Activated CD4-positive, alpha-beta T cell treated with anti-CD3 and anti-CD28 coated beads for 36 hours (primary cell): ENCODE data around the gene IDI2. TPM values are rescaled to one million over a fixed set of nuclear protein-coding genes. Genes with fewer than 3 reads are reported as not detected.
"Not testable (repeated sequence)": the region's sequence is repeated elsewhere in the genome, so short reads cannot be mapped to it uniquely, and the experiment has no call there.

Source experiments
- ATAC-seq: fragments of 200-7000 bp; cut with Tn5 transposase; one replicate; pipeline ENCODE4 v1.10.0; 2021; ENCODE audit warnings: mild to moderate bottlenecking, moderate library complexity
- CTCF ChIA-PET: fragments of 350-600 bp; sonication (Branson Sonifier 250); formaldehyde crosslinking; loops from one replicate; lab custom pipeline; 2021; ENCODE audit warnings: antibody characterized with exemption; lab: Charles Lee
- POLR2A ChIA-PET: fragments of 350-600 bp; sonication (Branson Sonifier 250); formaldehyde crosslinking; loops from one replicate; lab custom pipeline; 2021; ENCODE audit warnings: antibody characterized with exemption, inconsistent platforms; lab: Charles Lee
- DNase-seq: peaks from one replicate; pipeline ENCODE4 v3.0.0-alpha.2; 2020
- H3K27ac Mint-ChIP-seq: one replicate; pipeline ENCODE4 v1.8.0; 2021; ENCODE audit warnings: mixed read lengths
- H3K27me3 Mint-ChIP-seq: one replicate; pipeline ENCODE4 v1.8.0; 2021; ENCODE audit warnings: mixed read lengths
- H3K36me3 Mint-ChIP-seq: one replicate; pipeline ENCODE4 v1.8.0; 2021; ENCODE audit warnings: low read depth, mixed read lengths
- H3K4me1 Mint-ChIP-seq: one replicate; pipeline ENCODE4 v1.8.0; 2021; ENCODE audit warnings: mixed read lengths
- H3K4me3 Mint-ChIP-seq: one replicate; pipeline ENCODE4 v1.8.0; 2021; ENCODE audit warnings: mild to moderate bottlenecking, moderate library complexity, mixed read lengths
- H3K9me3 Mint-ChIP-seq: one replicate; pipeline ENCODE4 v1.8.0; 2021; ENCODE audit warnings: low read depth, mixed read lengths
- intact Hi-C, 2 experiments: fragments of 100-400 bp; cut with DNase I in 1 of 2; cut with micrococcal nuclease in 1 of 2; formaldehyde crosslinking; loops; one replicate each; pipeline versions ENCODE4 v1.14.2 to v1.15.1; 2022 to 2024; cut with DNase I, micrococcal nuclease
- total RNA-seq, 2 experiments: library from RNA; stranded (reverse); gene quantifications; one replicate each; pipeline ENCODE4 v1.2.3, GENCODE V29; 2021

Gene IDI2
- total RNA-seq, 2 experiments from 2014 or later: not detected

GRCh38 chr10:1009947-1010346 is 15.7 kb downstream of the IDI2 start:
- peak; percentile 70 for ATAC-seq
- POLR2A ChIA-PET: not testable (repeated sequence)

DNA sequence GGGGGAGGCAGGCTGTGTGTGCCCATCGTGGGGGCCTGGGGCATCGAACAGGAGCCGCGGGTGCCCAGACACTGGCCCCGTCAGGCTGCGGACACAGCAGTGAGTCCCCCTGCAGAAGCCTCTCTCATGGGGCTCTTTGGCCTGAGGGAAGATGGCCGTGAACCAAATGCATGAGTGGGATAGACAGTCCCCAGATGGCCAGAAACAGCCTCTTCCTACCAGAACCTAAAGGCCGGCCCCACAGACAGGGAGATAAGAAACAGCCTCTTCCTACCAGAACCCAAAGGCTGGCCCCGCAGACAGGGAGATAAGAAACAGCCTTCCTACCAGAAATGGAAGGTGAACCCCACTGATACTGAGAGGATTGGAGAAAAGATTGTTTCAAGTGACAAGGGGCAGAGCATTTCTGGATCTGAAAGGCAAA is 16.6 kb downstream of the IDI2 start:
- no peak for ATAC-seq
- intact Hi-C loops: no loop called here
- H3K4me1 Mint-ChIP-seq: peaks cover 9% of the 10 kb centered on the region

More at GRCh38 chr10:1009947-1010346, 15.7 kb downstream of the IDI2 start:
- H3K9me3 Mint-ChIP-seq, intact Hi-C loops, CTCF ChIA-PET, H3K27me3 Mint-ChIP-seq, H3K4me3 Mint-ChIP-seq, H3K4me1 Mint-ChIP-seq: not testable (repeated sequence)
- peaks cover 79% of the 10 kb centered on the region for H3K36me3 Mint-ChIP-seq
- H3K27ac Mint-ChIP-seq: peak overlapping the region; percentile 80
- peak; percentile 27 for DNase-seq

GRCh38 chr10:1007583-1007982 is 18.1 kb downstream of the IDI2 start:
- ChIA-PET POLR2A (no interaction called here), CTCF (no interaction called here)
- Mint-ChIP-seq H3K4me3 (no peak overlapping the region), H3K27me3 (no peaks in the 10 kb centered on the region), H3K27ac (peak overlapping the region; percentile 16), H3K4me1 (peaks cover 11% of the 10 kb centered on the region), H3K9me3 (no peaks in the 10 kb centered on the region), H3K36me3 (peaks cover 78% of the 10 kb centered on the region)
- DNase-seq (no peak), ATAC-seq (no peak)
- intact Hi-C loops: no loop called here

More for the DNA sequence above, 16.6 kb downstream of the IDI2 start:
- DNase-seq: no peak
- Mint-ChIP-seq H3K27ac (peak overlapping the region; percentile 51), H3K27me3 (no peaks in the 10 kb centered on the region), H3K36me3 (peaks cover 74% of the 10 kb centered on the region), H3K9me3 (no peaks in the 10 kb centered on the region), H3K4me3 (no peak overlapping the region)
- POLR2A ChIA-PET: no interaction called here
- CTCF ChIA-PET: no interaction called here

DNA sequence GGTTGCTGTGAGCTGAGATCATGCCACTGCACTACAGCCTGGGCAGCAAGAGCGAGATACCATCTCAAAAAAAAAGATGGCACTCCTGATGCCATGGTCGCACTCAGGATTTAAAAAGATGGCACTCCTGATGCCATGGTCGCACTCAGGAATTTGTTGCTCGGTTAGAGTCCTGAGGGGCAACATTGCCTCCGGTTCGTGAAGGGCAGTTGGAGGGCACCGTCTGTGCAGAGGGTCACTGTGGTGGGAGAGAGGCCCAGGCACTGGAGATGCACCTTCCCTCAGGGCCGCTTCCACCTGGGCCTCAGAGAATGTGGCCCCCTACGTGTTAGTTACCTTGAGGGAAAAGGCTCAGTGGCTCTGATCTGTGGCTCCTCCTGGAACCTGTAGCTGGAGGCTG is 19.1 kb downstream of the IDI2 start:
- no peak for DNase-seq
- H3K4me1 Mint-ChIP-seq: peaks cover 11% of the 10 kb centered on the region
- intact Hi-C loops: no loop called here
- no peaks in the 10 kb centered on the region for H3K27me3 Mint-ChIP-seq
- CTCF ChIA-PET: no interaction called here
- no peak for ATAC-seq
- POLR2A ChIA-PET: interaction anchor here (0.6 kb wide), 1 partner anchor 43 kb away, joined by 3 read pairs; no protein-coding TSS in a partner anchor
- H3K9me3 Mint-ChIP-seq: no peaks in the 10 kb centered on the region
- peaks cover 78% of the 10 kb centered on the region for H3K36me3 Mint-ChIP-seq
- H3K4me3 Mint-ChIP-seq: no peak overlapping the region
- no peak overlapping the region for H3K27ac Mint-ChIP-seq

DNA sequence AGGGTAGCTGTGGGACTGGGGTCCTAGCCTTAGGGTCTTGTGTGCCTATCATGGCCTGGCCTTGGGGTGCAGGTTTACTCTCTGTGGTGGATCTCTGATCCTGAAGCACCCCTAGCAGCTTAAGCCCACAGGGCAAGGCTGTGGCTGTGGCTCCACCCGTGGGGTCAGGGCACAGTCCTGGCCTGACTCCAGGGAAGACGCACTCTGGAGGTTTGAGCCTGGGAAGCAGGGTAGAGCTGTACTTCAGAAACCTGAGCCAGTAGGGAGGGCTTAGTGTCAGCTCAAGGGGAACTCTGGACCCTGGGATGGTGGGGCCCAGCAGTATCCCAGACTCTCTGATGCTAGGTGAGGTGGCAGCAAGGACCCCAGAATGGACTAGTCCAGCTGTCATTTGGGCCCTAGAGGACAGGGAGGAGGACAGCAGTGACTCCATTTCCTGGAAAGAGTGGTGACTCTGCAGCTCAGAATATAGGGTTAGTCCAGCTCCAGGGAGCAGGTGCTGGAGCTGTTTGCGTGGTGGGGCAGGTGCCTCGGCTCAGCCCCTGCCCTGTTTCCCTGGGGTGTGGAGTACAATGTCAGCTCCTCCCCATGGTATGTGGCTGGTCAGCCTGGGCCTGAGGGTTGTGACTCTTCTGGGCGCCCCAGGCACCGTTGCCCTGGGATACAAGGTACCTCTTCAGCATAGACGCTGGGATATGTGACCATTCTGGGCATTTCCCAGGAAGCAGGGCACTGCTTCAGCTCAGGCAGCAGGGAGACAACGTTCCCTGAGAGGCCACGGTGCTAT is 21.6 kb downstream of the IDI2 start:
- DNase-seq (no peak), ATAC-seq (no peak)
- peaks cover 2% of the 10 kb centered on the region for H3K4me1 Mint-ChIP-seq
- H3K36me3 Mint-ChIP-seq: peaks cover 77% of the 10 kb centered on the region
- CTCF ChIA-PET: no interaction called here
- no peak overlapping the region for H3K27ac Mint-ChIP-seq
- POLR2A ChIA-PET: interaction anchor here (1.7 kb wide), 1 partner anchor 13 kb away, joined by 8 read pairs; no protein-coding TSS in a partner anchor
- no peaks in the 10 kb centered on the region for H3K27me3 Mint-ChIP-seq
- peaks cover 3% of the 10 kb centered on the region for H3K9me3 Mint-ChIP-seq
- intact Hi-C loops: no loop called here
- no peak overlapping the region for H3K4me3 Mint-ChIP-seq

DNA sequence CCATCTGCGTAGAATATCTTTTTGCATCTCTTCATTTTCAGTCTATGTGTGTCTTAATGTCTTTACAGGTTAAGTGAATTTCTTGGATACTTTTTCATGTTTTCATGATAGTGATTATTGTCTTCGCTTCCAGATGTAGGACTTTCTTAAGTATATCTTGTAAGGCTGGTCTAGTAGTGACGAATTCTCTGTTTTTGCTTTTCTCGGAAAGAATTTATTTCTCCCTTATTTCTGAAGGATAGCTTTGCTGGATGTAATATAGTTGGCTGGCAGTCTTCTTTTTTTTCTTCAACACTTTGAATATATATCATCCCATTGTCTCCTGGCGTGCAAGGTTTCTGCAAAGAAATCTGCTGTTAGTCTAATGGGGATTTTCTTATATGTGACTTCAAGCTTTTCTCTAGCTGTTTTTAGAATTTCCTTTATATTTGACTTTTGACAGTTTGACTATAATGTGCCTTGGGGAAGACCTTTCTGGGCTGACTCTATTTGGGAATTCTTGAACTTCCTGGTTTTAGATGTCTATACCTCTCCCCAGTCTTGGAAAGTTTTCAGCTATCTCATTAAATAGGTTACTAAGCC is 23.1 kb downstream of the IDI2 start:
- intact Hi-C loops: no loop called here
- Mint-ChIP-seq H3K36me3 (peaks cover 76% of the 10 kb centered on the region), H3K27ac (no peak overlapping the region), H3K4me1 (peaks cover 2% of the 10 kb centered on the region), H3K4me3 (no peak overlapping the region), H3K9me3 (peaks cover 3% of the 10 kb centered on the region), H3K27me3 (no peaks in the 10 kb centered on the region)
- CTCF ChIA-PET: interaction anchor here (0.7 to 0.8 kb wide), 3 partner anchors 10 to 425 kb away, joined by 3 to 4 read pairs (median 3); no protein-coding TSS in a partner anchor
- POLR2A ChIA-PET: no interaction called here
- no peak for DNase-seq
- no peak for ATAC-seq

DNA sequence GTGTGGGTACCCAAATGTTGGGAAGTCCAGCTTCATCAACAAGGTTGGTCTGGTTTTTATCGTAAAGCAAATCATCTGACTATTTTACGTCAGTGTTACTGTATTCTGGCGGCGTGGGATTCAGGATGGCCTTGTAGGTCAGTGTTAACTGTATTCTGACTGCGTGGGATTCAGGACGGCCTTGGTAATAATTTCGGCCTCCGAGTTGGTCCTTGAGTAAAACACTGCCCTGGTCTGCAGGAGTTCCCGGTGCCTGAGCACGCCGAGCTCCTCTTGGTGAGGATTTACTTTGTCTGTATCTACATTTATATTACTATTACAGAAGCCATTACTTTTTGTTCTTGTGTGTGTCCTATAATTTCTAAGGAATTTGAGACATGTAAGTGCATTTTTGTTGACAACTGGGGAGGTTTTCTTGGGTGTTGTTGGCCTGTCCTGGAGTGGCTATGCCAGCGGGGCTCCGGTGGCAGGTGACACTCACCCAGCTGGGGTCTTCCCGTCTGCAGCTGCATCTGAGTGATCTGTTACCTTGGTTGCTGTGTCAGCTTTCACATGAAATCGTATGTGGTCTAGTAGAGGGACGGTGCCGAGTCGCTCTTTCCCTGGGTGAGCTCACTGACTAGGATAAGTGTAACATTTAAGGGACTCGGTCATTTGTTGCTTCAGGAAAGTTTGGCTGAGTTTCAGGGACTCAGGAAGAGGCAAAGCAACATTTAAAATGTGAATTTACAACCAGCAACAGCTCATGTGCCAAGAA is 28.2 kb downstream of the IDI2 start:
- ChIA-PET CTCF (interaction anchor here (0.6 kb wide), 1 partner anchor 167 kb away, joined by 3 read pairs; no protein-coding TSS in a partner anchor), POLR2A (interaction anchor here (0.6 kb wide), 1 partner anchor 52 kb away, joined by 3 read pairs; no protein-coding TSS in a partner anchor)
- H3K27me3 Mint-ChIP-seq: no peaks in the 10 kb centered on the region
- intact Hi-C loops: no loop called here
- DNase-seq: no peak
- H3K36me3 Mint-ChIP-seq: peaks cover 83% of the 10 kb centered on the region
- peaks cover 1% of the 10 kb centered on the region for H3K4me1 Mint-ChIP-seq
- no peak overlapping the region for H3K27ac Mint-ChIP-seq
- ATAC-seq: no peak
- peaks cover 3% of the 10 kb centered on the region for H3K9me3 Mint-ChIP-seq
- no peak overlapping the region for H3K4me3 Mint-ChIP-seq

- ChIA-PET CTCF (no interaction called here), POLR2A (no interaction called here)
- ATAC-seq (no peak), DNase-seq (no peak)
- H3K4me1 Mint-ChIP-seq: peaks cover 6% of the 10 kb centered on the region
- intact Hi-C loops: no loop called here
- H3K4me3 Mint-ChIP-seq: no peak overlapping the region
- peaks cover 76% of the 10 kb centered on the region for H3K36me3 Mint-ChIP-seq
- no peaks in the 10 kb centered on the region for H3K27me3 Mint-ChIP-seq
- H3K9me3 Mint-ChIP-seq: no peaks in the 10 kb centered on the region
- H3K27ac Mint-ChIP-seq: no peak overlapping the region
Observed at GRCh38 chr10:996031-996430, 29.6 kb downstream of the IDI2 start.

DNA sequence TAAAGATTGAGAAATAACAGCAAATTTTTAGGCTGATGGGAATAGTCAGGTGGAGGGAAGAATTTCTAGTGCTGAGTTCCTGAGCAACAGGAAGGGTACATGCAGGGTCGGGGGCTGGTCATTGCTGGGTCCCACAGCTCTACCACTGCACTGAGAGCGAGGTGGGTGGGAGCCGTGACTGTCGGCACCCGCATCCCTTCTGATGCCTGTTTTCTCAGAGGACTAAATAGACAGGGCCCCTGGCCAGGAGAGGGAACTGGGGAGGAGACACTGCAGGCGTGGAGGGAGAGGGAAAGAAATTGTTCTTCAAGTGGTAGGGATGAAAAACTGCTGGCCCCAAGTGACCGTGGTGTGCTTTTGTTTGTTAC is 30.1 kb downstream of the IDI2 start:
- Mint-ChIP-seq H3K27ac (peak overlapping the region; percentile 32), H3K4me3 (no peak overlapping the region), H3K9me3 (no peaks in the 10 kb centered on the region), H3K4me1 (peaks cover 11% of the 10 kb centered on the region), H3K27me3 (no peaks in the 10 kb centered on the region), H3K36me3 (peaks cover 76% of the 10 kb centered on the region)
- no peak for ATAC-seq
- CTCF ChIA-PET: no interaction called here
- DNase-seq: no peak
- intact Hi-C loops: no loop called here
- POLR2A ChIA-PET: interaction anchor here (0.6 kb wide), 1 partner anchor 53 kb away, joined by 3 read pairs; no protein-coding TSS in a partner anchor

DNA sequence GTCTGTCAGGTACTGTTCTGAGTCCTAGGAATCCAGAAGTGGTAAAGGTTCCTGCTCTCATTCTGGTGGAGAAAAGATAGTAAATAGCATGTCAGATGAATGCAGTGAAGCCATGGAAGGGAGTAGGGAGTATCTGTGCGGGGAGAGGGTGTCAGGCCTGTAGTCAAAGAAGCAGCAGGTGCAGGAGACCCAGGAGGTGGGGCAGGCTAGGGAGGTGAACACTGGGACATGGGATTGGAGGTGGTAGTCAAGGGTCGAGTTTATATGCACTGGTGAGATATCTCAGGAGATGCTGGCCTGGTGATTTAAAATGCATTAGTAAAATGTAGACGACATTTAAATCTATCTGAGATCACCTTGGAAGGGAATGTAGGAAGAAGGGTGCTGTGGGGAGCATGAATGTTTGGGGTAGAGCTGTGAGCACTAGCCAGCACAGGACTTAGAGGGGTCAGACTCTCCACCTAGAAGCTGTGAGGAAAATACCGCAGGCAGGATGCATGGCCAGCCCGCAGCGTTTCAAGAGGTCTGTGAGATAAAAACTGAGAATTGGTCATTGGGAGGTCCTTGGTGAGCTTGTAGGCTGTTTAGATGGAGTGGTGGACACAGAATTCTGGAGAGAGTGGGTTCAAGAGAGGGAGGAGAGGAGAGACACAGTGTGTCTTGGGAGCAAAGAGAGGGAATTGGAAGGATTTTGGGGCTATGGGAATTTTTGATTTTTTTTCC is 30.7 kb downstream of the IDI2 start:
- Mint-ChIP-seq H3K4me3 (no peak overlapping the region), H3K36me3 (peaks cover 76% of the 10 kb centered on the region)

DNA sequence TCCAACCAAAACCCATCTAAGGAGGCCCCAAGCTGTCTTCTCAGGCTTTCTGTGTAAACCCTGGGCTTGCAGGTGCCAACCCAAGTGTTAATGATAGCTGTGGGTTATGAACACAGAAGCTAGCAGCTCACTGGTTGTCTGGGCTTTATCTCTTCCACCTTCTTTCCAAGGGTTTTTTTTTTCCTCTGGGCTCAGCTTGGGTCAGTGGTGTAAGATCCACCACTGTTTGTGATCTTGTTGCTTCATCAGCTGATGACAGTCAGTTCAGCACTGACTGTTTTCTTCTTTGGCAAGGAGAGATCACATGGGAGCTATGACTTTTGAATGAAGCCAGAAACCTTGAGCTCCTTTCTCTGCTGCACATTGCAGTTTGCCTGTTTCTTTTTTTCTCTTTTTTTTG is 32.8 kb downstream of the IDI2 start:
- Mint-ChIP-seq H3K36me3 (peaks cover 77% of the 10 kb centered on the region), H3K27ac (no peak overlapping the region), H3K9me3 (no peaks in the 10 kb centered on the region), H3K4me3 (no peak overlapping the region), H3K27me3 (no peaks in the 10 kb centered on the region), H3K4me1 (peaks cover 27% of the 10 kb centered on the region)
- ATAC-seq (no peak), DNase-seq (no peak)
- CTCF ChIA-PET: interaction anchor here (1.0 kb wide), 2 partner anchors 10 to 11 kb away, joined by 4 read pairs; no protein-coding TSS in a partner anchor
- POLR2A ChIA-PET: interaction anchor here (0.6 kb wide), 1 partner anchor 65 kb away, joined by 3 read pairs; no protein-coding TSS in a partner anchor
- intact Hi-C loops: no loop called here

More for the DNA sequence above, 30.7 kb downstream of the IDI2 start:
- no peaks in the 10 kb centered on the region for H3K27me3 Mint-ChIP-seq
- ChIA-PET CTCF (no interaction called here), POLR2A (interaction anchor here (0.6 kb wide), 1 partner anchor 53 kb away, joined by 3 read pairs; no protein-coding TSS in a partner anchor)
- intact Hi-C loops: no loop called here
- peaks cover 17% of the 10 kb centered on the region for H3K4me1 Mint-ChIP-seq
- no peaks in the 10 kb centered on the region for H3K9me3 Mint-ChIP-seq
- DNase-seq (no peak), ATAC-seq (no peak)
- peak overlapping the region; percentile 32 for H3K27ac Mint-ChIP-seq
